GDM1 (cell line): Measurements from ENCODE around the gene NR0B2.
A peak's percentile ranks its signal among the peaks of the same experiment; 100 is the strongest.

Source experiments
- DNase-seq: peaks from one replicate; lab custom pipeline; 2025; lab: John Stamatoyannopoulos, UW

NR0B2 gene

GRCh38 chr1:26932531-26932930 lies 18.8 kb upstream of the NR0B2 start:
- DNase-seq = no peak

GRCh38 chr1:26923711-26924110 lies 9.9 kb upstream of the NR0B2 start:
- no peak for DNase-seq

DNA sequence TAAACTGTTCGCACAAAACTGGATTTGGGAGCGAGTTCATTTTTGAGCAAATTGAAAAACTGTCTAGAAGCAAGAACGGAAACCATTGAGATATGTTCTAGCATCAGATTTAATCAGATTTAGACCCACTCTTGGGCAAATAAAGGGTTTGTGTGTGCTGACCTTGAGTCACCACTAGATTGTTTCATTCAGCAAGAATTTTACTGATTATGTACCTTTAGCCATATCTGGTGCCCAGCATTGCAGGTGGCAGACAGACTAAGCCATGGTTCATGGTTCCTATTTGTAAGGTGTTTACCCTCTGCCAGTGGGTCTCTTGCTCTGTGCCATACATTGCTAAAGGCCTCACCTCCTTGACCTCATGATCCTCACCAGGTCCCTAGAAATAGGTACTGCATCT lies 9.1 kb upstream of the NR0B2 start:
- no peak for DNase-seq

DNA sequence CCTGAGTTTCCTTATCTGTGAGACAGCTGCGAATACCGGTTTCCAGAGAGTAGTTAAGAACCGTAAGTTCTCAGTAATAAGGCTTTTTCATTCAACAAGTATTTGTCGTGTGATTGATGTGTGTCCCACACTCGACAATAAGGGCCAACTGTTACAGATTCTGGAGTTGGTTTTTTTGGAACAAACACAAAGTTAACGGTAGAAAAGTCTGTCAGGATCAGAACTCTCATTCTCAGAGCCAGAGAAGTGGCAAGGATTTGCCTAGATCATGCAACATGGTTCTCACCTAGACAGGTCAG lies 8.6 kb upstream of the NR0B2 start:
- no peak for DNase-seq

DNA sequence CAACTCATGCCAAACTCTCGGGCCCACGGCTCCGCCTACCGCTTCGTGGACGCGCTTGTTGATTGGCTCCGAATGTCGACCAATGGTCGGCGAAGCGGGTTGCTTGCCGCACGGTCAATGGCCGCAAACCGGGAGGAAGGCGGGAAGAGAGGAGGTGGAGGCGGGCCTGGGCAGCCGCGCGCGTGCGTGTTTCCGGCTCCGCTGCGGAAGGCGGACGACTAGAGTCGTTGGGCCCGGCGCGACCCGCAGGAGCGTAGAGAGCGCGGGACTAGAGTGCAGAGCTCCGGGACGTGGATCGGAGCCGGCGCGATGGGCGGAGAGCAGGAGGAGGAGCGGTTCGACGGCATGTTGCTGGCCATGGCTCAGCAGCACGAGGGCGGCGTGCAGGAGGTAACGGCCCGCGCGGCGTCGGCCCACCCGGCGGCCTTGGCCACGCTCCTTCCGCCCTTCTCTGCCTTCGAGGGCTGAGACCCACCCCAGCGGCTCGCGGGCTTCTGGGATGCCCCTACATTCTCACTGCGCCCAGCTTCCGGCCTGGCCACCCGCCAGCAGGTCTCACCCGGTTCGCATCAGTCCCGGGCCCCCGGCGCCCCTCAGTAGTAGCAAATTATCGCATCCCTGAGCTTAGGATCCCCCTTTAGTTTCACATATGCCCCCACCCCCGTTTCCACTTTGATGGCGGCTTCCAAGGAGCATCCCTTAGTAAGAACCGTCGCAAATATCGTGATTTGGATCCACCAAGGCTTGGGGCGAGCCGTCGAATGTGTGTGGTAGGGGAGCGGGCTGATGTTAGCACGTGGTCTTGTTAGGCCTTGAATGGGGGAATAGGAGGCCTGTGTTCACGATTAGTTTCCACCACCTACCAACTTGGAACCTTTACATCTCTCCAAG lies 8.0 kb upstream of the NR0B2 start, which contains the start of gene NUDC:
Gene NUDC (plus strand): TSS at position 204 of the 891 bp plus-strand sequence. CDS start 106 bp downstream, at position 310.
- peak; percentile 94 for DNase-seq

- DNase-seq = no peak
Measured at GRCh38 chr1:26921126-26921539, 7.4 kb upstream of the NR0B2 start.

- DNase-seq = no peak
Measured at GRCh38 chr1:26915204-26915842, 1.5 kb upstream of the NR0B2 start.

DNA sequence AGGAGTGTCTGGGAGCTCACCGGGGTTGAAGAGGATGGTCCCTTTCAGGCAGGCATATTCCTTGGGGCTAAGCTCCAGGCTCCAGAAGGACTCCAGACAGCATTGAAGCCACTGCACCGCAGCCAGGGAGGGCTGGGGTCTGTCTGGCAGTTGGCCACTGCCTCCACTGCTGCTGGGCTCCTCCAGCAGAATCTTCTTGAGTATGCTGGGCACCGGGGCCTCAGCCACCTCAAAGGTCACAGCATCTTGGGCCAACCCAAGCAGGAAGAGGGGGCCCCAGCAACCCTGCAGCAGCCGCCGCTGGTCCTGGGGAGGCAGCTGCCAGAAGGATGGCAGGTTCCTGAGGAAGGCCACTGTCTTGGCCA lies 404 bp downstream of the NR0B2 start:
- DNase-seq = no peak

- no peak for DNase-seq
Measured at GRCh38 chr1:26912147-26912490, 1.7 kb downstream of the NR0B2 start.

DNA sequence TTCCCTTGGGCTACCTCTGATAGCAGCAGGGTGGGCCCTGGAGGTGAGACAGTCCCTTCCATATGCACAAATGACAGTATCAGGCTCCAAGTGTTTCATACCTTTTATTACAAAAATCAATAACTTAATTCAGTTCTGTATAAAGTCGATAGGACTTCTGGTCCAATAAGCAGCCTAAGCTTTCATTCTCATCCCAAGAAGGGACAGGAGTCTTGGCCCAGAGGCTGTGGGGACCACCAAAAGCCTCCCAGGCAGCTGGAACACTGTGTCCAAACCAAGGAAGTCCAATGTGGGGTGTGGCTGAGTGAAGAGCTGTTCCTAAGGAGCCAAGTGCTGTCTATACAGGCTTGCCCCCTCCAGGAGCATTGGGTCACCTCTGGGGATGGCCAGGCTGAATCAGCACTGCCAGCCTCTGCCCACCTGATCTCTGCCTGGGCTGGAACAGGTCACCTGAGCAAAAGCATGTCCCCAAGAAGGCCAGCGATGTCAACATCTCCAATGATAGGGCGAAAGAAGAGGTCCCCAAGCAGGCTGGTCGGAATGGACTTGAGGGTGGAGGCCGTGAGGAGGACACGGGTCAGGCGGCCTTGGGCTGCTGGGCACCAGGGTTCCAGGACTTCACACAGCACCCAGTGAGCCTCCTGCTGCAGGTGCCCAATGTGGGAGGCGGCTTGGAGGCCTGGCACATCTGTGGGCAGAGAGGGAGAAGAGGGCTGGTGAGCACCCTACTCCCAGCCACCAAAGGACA lies 2.2 kb downstream of the NR0B2 start:
- DNase-seq = no peak

- no peak for DNase-seq
Measured at GRCh38 chr1:26910343-26911160, 3.2 kb downstream of the NR0B2 start.

DNA sequence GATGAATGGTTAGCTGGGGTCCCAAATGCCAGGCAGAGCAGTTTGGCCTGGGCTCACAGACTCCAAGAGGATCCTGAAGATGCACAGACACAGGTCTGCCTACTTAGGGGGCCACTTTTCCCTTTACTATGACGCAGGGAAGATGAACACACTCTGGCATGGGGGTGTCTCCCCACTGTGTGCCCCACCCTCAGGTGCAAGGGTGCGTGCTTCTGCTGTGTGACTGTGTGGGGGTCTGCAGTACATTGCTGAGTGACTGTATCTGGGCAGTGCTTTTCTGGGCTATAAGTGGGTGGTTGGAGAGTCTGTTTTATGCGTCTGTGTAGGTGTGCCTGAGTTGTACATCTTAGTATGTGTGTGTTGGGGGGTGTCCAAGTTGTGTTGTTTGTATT lies 3.8 kb downstream of the NR0B2 start:
- DNase-seq = no peak

- DNase-seq = no peak
Measured at GRCh38 chr1:26907071-26907917, 6.5 kb downstream of the NR0B2 start.

DNA sequence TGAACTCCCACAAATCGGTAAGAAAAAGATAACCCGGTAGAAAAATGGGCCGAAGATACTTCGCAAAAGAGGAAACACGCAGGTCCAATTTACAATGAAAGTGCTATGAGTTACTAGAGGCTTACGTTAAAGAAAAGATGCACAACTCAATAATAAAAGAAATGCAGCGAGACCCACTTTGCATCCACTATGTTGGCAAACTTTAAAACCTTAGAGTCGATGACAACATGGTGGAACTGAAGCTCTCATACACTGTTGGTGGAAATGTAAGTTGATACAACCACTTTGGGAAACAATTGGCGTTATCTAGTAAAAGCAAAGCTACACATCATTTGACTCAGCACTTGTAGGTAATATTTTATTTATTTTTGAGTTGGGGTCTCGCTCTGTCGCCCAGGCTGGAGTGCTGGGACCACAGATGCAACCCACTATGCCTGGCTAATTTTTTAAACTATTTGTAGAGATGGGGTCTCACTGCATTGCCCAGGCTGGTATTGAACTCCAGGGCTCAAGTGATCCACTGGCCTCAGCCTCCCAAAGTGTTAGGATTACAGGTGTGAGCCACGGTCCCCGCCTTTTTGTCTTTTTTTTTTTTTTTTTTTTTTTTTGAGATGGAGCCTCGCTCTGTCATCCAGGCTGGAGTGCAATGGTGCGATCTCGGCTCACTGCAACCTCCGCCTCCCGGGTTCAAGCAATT lies 12.8 kb downstream of the NR0B2 start:
- DNase-seq = no peak

GRCh38 chr1:26900001-26900814 lies 13.6 kb downstream of the NR0B2 start, which contains the start of gene GPATCH3:
TSS of gene GPATCH3 (minus strand) at chr1:26900467. CDS start at chr1:26900442, 25 bp downstream.
- DNase-seq = peak; percentile 76

- no peak for DNase-seq
Measured at GRCh38 chr1:26897351-26897750, 16.4 kb downstream of the NR0B2 start.

GRCh38 chr1:26894263-26894662 lies 19.5 kb downstream of the NR0B2 start:
- DNase-seq = no peak

DNA sequence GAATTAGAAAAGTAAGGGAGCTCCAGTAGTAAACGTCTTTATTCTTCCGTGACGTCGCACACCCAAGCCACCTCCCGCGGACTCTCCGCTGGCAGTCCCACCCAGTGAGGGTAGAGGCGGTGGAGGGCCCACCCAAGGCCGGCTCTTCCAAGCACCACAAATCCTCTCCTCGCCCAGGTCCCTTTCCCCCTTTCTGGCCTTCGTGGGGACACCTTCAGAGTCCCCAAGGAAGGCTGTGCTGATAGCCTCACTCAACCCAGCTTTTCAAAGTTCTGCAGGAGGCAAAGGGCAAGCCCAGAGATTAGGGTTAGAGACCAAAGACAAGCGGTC lies 23.3 kb downstream of the NR0B2 start:
- DNase-seq = no peak

GRCh38 chr1:26889551-26890466 lies 24.0 kb downstream of the NR0B2 start, which contains the start of gene GPN2:
TSS of gene GPN2 (minus strand) at chr1:26890283. CDS start at chr1:26890096, 187 bp downstream.
- DNase-seq = peak; percentile 67
